Glutamatergic neuron (in vitro differentiated cells): ENCODE measurements around the gene FKBP1A. TPM values are rescaled to one million over a fixed set of nuclear protein-coding genes. Genes with fewer than 3 reads are reported as not detected.
A peak's percentile ranks its signal among the peaks of the same experiment; 100 is the strongest.

Source experiments
- DNase-seq: peaks from one replicate; pipeline ENCODE4 v3.0.0; 2022
- H3K27ac Mint-ChIP-seq: one replicate; pipeline ENCODE4 v1.8.0; 2020; ENCODE audit warnings: mild to moderate bottlenecking, mixed read lengths, inconsistent platforms; ENCODE audit not compliant: unreplicated experiment
- H3K27me3 Mint-ChIP-seq: one replicate; pipeline ENCODE4 v1.8.0; 2020; ENCODE audit warnings: mild to moderate bottlenecking, moderate library complexity, mixed read lengths, inconsistent platforms; ENCODE audit not compliant: unreplicated experiment
- H3K36me3 Mint-ChIP-seq: one replicate; pipeline ENCODE4 v1.8.0; 2020; ENCODE audit warnings: mild to moderate bottlenecking, mixed read lengths, inconsistent platforms; ENCODE audit not compliant: unreplicated experiment
- H3K4me1 Mint-ChIP-seq: one replicate; pipeline ENCODE4 v1.8.0; 2020; ENCODE audit warnings: mild to moderate bottlenecking, low read depth, mixed read lengths, inconsistent platforms; ENCODE audit not compliant: unreplicated experiment
- H3K4me3 Mint-ChIP-seq: one replicate; pipeline ENCODE4 v1.8.0; 2020; ENCODE audit warnings: mild to moderate bottlenecking, mixed read lengths, inconsistent platforms; ENCODE audit not compliant: unreplicated experiment
- H3K9me3 Mint-ChIP-seq: one replicate; pipeline ENCODE4 v1.8.0; 2020; ENCODE audit warnings: mild to moderate bottlenecking, moderate library complexity, mixed read lengths, inconsistent platforms; ENCODE audit not compliant: unreplicated experiment
- total RNA-seq: library from RNA; stranded (reverse); fragmentation: NEBNext Ultra II Directional; extraction: Animal tissue kit (Norgen Biotek cat#: 25700); gene quantifications from one replicate; pipeline ENCODE4 v1.2.1, GENCODE V29; 2021; ENCODE audit not compliant: unreplicated experiment
- TF ChIP-seq, protein P1 (sequence below): fragments of 200-600 bp; sonication (generic); IDR thresholded peaks from one replicate; pipeline ENCODE4 v1.5.0; 2021; ENCODE audit not compliant: partially characterized antibody, unreplicated experiment

Gene FKBP1A
- total RNA-seq, 1 donor from 2014 or later: 350 TPM

DNA sequence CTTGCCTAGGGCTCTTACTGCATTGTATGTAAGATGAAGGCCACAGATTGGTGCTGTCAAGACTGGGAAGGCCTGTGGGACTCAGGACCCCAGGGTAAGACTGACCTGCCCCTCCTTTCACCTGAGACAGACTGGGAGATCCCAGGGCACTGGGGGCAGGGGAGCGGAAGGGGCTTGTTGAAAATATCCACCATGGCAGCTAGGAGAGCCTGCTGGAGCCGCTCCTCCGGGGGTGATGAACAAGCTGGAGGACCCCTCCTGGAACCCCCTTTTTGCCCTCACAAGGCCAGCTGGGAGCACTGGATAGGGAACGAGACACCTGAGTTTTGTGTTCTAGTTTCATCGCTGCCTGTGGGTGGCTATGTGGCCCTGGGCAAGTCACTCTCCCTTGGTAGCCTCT lies 54.8 kb downstream of the FKBP1A start:
- H3K4me1 Mint-ChIP-seq: peaks cover 28% of the 10 kb centered on the region
- DNase-seq: no peak
- H3K36me3 Mint-ChIP-seq: no peaks in the 10 kb centered on the region
- H3K27ac Mint-ChIP-seq: no peak overlapping the region
- TF ChIP-seq, protein P1, sequence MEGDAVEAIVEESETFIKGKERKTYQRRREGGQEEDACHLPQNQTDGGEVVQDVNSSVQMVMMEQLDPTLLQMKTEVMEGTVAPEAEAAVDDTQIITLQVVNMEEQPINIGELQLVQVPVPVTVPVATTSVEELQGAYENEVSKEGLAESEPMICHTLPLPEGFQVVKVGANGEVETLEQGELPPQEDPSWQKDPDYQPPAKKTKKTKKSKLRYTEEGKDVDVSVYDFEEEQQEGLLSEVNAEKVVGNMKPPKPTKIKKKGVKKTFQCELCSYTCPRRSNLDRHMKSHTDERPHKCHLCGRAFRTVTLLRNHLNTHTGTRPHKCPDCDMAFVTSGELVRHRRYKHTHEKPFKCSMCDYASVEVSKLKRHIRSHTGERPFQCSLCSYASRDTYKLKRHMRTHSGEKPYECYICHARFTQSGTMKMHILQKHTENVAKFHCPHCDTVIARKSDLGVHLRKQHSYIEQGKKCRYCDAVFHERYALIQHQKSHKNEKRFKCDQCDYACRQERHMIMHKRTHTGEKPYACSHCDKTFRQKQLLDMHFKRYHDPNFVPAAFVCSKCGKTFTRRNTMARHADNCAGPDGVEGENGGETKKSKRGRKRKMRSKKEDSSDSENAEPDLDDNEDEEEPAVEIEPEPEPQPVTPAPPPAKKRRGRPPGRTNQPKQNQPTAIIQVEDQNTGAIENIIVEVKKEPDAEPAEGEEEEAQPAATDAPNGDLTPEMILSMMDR: no peak
- H3K9me3 Mint-ChIP-seq: peaks cover 2% of the 10 kb centered on the region
- H3K4me3 Mint-ChIP-seq: no peak overlapping the region
- H3K27me3 Mint-ChIP-seq: peaks cover 11% of the 10 kb centered on the region

DNA sequence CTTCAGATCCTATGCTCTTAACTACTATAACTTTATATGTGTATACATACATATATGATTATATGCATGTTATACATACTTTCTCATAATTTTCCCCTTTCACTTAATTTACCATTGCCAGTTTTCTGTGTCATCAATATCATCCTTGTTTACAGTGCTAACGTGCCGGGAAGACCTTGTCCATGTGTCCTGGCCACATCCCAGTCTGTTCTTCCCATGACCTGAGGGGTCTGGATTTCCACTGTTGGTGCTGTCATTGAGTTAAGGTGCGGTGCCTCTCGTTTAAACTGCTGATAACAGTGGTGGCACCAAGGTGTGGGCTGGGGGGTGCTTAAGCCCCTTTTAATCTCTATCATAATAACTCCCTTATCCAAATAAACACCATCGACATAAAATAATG lies 55.4 kb downstream of the FKBP1A start:
- no peak overlapping the region for H3K4me3 Mint-ChIP-seq
- H3K27me3 Mint-ChIP-seq: peaks cover 11% of the 10 kb centered on the region
- peaks cover 25% of the 10 kb centered on the region for H3K4me1 Mint-ChIP-seq
- no peaks in the 10 kb centered on the region for H3K36me3 Mint-ChIP-seq
- TF ChIP-seq, protein P1: no peak
- H3K9me3 Mint-ChIP-seq: peaks cover 2% of the 10 kb centered on the region
- no peak overlapping the region for H3K27ac Mint-ChIP-seq
- no peak for DNase-seq

DNA sequence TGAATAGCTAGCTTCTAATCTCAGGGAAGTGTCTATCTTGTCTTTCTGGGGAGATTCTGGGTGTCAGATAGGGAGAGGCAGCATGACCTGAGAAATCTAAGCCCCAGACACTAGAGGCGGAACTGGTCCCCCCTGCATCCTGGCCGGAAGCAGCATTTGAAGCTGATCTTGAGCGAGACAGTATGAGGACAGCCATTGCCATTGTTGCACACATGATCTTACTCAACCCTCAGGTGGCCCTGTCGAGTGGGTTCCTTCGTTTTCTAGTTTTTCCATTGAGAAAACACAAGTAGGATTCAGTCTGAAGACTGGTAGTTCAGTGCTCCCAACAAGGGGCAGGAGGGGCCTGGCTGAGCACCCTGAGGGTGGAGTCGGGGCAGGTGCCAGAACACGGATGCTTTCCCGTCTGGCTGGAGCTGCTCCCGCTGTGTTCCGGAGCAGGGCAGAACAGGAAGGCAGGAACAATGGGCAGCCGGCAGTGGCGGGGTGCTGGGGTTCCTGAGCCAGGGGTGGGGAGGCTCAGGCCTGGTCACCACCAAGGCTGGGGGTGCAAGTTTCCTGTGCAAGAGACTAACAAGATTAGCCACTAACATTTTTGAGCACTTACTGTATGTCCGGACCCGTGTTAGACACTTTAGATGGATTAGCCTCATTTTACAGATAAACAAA lies 56.0 kb downstream of the FKBP1A start:
- peaks cover 19% of the 10 kb centered on the region for H3K4me1 Mint-ChIP-seq
- H3K4me3 Mint-ChIP-seq: no peak overlapping the region
- H3K27ac Mint-ChIP-seq: no peak overlapping the region
- TF ChIP-seq, protein P1: no peak
- no peaks in the 10 kb centered on the region for H3K36me3 Mint-ChIP-seq
- no peak for DNase-seq
- no peaks in the 10 kb centered on the region for H3K9me3 Mint-ChIP-seq
- H3K27me3 Mint-ChIP-seq: peaks cover 6% of the 10 kb centered on the region

DNA sequence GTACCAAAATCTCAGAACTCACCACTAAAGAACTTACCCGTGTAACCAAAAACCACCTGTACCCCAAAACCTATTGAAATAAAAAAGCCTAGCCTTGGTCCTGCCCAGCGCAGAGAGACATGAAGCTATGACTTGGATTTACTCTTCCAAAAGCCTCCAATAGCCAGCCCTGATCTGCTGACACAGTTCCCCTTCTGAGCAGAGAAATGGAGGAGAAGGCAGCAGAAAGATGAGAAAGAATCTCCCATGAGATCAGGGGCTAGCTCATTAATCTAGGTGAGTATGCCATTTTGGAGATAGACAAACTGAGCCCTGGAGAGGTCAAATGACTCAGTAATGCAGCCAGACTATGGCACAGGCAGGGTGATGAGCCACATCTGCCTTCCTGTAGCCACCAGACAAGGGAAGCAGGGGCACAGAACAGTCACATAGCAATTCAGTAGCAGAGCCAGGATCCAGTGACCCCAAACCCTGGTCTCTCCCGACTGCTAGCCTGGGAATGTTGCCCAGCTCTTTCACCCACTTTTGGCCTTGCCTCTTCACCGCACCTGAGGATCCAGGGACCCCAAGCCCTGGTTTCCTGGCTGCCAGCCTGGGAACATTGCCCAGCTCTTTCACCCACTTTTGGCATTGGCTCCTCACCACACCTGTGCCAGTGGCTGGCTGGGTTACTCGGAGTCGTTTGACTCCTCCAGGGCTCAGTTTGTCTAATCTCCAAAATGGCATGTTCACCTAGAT lies 56.7 kb downstream of the FKBP1A start:
- TF ChIP-seq, protein P1: no peak
- Mint-ChIP-seq H3K36me3 (no peaks in the 10 kb centered on the region), H3K9me3 (no peaks in the 10 kb centered on the region), H3K4me3 (no peak overlapping the region), H3K27ac (no peak overlapping the region), H3K4me1 (peaks cover 11% of the 10 kb centered on the region), H3K27me3 (peaks cover 5% of the 10 kb centered on the region)
- no peak for DNase-seq

DNA sequence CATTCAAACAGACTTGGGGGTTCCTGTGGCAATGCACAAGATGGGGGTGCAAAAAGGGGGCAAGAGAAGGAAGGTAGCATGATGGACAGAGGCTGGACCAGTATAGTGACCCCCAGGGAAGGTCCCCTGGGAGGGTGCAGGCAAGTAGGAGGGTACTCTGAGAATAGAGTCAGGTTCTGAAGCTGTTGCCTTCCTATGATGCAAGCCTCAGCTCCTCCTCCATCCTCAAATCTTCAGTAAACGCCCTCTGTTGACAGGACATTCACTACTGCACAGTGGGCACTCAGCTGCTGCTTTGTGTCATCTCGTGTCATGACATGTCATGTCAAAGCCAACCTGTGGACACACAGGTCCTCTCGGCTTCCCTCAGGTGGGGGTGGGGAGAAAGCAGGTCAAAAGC lies 58.1 kb downstream of the FKBP1A start:
- Mint-ChIP-seq H3K36me3 (no peaks in the 10 kb centered on the region), H3K4me1 (peaks cover 13% of the 10 kb centered on the region), H3K27ac (peak overlapping the region; percentile 31), H3K4me3 (no peak overlapping the region), H3K27me3 (peaks cover 8% of the 10 kb centered on the region), H3K9me3 (no peaks in the 10 kb centered on the region)
- TF ChIP-seq, protein P1: no peak
- no peak for DNase-seq
